ENCODE results near the gene TMEM190.

DNA sequence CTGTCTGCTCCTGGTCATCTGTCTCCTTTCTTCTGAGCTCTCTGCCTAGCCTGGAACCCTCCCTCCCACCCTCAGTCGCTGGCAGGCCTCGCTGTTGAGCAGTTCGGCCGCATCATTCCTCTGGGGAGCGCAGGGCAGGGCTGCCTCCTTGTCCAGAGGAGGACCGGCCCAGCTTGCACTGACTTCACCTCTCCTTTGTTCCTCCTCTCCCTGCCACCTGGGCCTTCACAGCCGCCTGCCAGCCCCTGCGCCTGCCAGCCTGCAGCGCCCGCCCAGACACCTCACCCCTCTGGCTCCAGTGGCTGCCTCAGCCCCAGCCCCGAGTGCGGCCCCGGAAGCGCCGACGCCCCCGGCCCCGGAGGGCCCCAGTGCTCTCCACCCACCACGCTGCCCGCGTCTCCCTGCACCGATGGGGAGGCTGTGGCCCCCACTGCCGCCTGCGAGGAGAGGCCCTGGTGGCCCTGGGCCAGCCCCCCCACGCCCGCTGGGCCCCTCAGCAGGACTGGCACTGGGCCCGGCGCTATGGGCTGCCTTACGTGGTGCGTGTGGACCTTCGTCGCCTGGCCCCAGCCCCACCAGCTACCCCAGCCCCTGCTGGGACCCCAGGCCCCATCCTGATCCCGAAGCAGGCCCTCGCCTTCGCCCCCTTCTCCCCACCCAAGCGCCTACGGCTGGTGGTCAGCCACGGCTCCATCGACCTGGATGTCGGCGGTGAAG, 29.7 kb upstream of the TMEM190 start:
- TF ChIP-seq POLR2A (IDR thresholded peaks at IDR 0.05), result no peak
- TF ChIP-seq EP300 (IDR thresholded peaks at IDR 0.05), result no peak

Data from suprapubic skin (tissue), 2 donors.